HG03175 (cell line): ENCODE measurements around the gene ZNF609.
A peak's percentile ranks its signal among the peaks of the same experiment; 100 is the strongest.
"Not testable (repeated sequence)": the region's sequence is repeated elsewhere in the genome, so short reads cannot be mapped to it uniquely, and the experiment has no call there.

ENCODE experiments used
- ATAC-seq: cut with Tn5 transposase; IDR thresholded peaks from one replicate; pipeline ENCODE4 v1.9.1; 2021; ENCODE audit warnings: mild to moderate bottlenecking, moderate library complexity; ENCODE audit not compliant: unreplicated experiment

ZNF609 gene

DNA sequence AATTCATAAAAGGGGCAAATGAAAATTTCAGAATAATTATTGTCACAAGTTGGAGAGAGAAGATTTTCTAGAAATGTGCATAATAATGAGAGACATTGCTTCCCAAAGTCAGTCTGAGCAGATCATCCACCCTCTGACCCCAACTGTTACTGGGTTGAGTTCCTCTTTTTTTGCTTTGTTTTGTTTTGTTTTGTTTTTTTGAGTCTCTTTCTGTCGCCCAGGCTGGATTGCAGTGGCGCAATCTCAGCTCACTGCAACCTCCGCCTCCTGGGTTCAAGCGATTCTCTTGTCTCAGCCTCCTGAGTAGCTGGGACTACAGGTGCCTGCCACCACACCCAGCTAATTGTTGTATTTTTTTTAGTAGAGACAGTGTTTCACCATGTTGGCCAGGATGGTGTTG, 179.4 kb downstream of the ZNF609 start:
- not testable (repeated sequence) for ATAC-seq

DNA sequence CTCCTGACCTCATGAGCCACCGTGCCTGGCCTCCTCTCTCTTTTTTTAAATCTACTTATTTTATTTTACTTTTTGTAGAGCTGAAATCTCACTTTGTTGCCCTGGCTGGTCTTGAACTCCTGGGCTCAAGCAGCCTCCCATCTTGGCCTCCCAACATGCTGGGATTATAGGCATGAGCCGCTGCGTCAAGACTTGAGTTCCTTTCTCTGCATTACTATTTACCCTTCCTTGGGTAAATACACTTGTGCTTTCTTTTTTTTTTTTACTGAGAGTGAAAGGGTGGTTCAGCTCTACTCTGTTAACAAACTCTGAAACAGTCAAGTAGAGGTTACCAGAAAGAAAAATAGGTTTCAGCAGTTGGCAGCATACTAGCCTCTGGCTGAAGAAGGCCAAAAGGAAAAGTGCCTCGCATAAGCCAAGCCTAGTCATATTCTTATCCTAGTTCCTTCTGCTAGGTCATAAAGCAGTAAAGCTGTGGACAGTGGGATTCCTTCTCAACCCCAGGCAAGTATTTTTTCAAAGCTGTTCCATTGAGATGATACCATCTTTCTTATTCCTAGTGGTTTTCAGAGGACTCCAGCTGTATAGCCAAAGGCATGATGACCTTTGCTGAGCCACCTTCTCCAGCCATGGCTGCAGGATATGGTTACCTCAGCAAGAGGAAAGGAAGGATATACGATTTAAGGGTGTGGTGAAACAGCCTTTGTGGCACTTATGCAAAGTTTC, 179.9 kb downstream of the ZNF609 start:
- ATAC-seq: no peak

DNA sequence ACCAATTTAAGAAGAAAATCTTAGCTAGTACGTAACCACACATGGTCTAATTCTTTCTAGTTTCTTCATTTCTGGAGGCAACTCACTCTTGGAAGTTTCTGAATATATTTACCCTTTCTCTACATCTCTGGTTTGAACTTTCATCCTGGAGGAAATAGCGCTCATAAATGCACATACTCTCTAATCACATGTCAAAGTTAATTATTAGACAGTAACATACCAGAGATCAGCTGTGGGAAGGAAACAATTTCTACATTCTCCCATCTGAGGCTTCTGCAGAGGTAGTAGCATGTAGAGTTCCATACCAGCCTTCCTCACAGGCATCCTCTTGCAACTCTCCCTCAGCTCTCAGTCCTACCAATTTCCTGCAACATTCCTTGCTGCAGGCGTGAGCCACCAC, 182.5 kb downstream of the ZNF609 start:
- no peak for ATAC-seq

DNA sequence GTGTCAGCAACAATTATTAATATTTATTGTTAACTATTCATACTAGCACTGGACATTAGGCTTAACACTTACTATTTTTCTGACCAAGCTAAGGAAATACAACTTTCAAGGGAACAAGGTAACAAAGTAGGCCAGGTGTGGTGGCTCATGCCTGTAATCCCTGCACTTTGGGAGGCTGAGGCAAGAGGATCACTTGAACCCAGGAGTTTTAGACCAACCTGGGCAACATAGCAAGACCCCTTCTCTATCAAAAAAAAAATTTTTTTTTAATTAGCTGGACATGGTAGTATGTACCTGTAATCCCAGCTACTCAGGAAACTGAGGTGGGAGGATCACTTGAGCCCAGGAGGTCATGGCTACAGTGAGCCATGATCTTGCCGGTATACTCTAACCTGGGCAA, 183.3 kb downstream of the ZNF609 start:
- no peak for ATAC-seq

DNA sequence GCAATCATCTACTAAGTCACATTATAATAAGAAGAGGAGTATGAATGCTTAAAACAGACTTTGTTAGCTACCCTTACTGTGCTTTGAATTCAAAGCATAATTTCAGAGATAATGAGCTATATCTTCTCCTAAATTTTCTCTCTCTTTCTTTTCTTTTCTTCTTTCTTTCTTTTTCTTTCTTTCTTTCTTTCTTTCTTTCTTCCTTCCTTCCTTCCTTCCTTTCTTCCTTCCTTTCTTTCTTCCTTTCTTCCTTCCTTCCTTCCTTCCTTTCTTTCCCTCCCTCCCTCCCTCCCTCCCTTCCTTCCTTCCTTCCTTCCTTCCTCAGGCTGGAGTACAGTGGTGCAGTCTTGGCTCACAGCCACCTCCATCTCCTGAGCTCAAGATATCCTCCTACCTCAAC, 184.4 kb downstream of the ZNF609 start:
- not testable (repeated sequence) for ATAC-seq

DNA sequence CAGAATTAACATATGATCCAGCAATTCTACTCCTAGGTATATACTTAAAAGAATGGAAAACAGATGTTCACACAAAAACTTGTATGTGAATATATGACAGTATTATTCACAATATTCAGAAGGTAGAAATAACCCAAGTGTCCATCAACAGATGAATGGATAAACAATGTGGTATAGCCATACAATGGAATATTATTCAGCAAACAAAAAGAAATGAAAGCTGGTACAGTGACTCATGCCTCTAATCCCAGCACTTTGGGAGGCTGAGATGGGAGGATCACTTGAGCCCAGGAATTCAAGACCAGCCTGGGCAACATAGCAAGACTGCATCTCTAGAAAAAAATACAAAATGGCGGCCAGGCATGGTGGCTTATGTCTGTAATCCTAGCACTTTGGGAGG, 185.6 kb downstream of the ZNF609 start:
- ATAC-seq: no peak

DNA sequence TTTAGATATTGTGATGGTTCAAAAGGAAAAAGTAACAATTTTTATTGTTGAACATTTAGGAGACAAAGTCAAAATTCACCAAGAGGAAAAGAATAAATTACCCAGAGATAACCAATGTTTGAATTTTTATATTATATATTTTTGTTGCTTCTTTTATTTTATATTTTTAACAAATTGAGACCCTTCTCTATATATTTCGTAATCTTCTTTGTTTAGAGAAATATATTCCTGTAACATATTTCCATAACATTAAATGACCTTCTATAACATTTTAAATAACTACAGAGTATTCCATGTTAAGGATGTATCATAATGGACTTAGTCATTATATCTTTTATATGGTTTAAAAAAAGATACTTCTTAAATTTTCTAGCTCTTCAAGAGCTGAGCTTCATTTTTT, 187.0 kb downstream of the ZNF609 start:
- no peak for ATAC-seq

DNA sequence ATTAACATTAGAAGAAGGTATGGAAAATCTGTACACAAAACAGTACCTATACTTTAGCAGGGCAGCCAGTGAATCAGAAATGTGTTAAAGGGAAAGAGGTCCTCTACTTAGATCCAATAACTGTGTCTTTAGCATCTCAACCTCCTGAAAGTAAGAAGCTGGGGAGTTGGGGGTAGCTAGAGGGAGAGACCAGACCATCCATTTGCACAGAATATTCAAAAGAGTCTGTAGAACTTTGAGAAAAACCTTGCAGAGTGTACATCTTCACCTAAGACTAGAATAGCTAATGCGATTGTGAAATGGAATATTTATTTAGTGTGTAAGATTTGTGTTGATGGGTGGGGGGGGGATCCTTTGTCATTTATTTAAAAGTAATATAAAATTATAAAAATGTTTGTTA, 190.2 kb downstream of the ZNF609 start:
- no peak for ATAC-seq

DNA sequence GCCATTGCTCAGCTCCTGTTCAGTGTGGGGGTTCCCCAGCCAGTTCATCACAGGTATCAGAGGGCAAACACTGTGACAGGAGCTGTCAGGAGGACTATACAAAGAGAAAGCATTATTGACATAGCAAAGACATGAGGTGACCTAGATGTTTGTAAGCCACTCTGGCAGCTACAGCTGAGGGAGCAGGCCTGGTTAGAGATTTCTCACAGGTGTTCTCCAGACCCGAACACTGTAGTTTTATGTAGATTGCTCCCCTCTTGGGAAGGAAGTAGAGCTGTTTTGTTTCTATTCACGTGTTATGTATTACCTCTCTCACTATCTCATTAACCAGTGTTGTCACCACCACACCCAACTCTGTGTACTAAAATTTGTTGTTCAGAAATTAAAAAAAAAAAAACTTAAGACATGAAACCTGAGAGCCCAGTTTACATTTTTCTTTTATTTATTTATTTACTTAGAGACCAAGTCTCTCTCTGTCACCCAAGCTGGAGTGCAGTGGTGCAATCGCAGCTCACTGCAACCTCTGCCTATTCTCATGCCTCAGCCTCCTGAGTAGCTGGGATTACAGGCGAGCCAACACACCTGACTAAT, 191.3 kb downstream of the ZNF609 start:
- ATAC-seq: peak; percentile 85

DNA sequence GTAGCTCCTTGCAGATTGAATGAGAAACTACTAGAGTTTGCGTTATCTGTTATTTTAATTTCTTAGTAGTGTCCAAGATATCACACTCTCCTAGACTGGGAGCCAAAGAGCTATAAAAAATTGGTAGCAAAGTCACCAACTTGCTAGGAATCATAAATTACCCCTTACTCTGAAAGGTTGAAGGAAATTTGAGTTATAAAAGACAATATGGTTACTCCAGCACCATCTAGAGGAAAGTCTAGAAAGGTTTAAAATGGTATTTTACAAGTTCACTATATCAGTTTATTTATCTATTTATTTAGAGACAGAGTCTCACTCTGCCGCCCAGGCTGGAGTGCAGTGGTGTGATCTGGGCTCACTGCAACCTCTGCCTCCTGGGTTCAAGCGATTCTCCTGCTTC, 193.4 kb downstream of the ZNF609 start:
- ATAC-seq: no peak

DNA sequence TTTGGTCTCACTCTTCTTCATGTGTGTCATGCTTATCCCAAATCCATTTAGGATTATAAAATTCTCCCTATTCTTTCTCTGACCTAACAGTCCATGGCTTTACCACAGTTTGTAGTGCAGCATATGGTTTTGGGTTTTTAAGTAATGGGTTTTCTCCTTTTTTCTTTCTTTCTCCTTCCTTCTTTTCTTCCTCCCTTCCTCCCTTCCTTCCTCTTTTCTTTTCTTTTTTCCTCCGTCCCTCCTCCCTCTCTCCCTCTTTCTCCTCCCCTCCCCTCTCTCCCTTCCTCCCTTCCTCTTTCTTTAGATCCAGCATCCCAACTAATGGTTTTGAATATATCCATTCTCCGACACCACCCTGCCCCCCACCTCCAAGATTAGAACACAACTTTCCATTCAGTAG, 196.1 kb downstream of the ZNF609 start:
- no peak for ATAC-seq

DNA sequence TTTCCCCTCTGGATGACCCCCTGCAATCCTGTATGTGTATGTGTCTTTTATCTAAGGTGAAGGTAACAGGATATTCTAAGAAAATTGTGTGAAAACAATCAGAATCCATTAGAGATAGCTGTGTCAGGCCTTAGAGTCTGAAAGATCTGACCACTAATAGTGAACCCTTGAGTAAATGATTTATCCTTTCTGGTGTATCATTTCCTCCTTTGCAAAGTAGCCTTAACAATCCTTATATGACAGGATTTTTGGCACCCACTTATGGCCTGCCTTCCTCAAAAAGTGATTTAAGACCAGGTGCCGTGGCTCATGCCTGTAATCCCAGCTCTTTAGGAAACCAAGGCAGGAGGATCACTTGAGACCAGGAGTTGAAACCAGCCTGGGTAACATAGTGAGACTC, 204.8 kb downstream of the ZNF609 start:
- peak; percentile 79 for ATAC-seq

DNA sequence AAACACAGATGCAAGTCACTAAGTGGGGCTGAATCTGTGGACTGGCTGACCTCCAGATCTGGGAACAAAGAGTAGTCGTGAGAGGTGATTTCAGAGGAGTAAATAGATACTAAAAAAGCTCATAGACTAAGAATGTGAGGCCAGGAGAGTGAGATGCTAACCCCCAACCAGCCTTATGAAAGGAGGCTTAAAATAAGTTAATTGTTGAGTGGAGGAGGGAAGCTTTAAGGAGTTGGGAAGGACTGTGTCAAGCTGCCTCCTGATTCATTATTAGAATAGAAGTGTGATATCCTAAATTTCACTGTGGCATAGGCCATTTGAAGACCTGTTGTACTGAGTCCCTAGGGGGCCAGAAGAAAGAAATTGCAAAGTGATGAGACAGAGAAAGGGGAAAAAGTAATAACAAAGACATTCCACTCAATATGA, 207.4 kb downstream of the ZNF609 start:
- ATAC-seq: no peak

DNA sequence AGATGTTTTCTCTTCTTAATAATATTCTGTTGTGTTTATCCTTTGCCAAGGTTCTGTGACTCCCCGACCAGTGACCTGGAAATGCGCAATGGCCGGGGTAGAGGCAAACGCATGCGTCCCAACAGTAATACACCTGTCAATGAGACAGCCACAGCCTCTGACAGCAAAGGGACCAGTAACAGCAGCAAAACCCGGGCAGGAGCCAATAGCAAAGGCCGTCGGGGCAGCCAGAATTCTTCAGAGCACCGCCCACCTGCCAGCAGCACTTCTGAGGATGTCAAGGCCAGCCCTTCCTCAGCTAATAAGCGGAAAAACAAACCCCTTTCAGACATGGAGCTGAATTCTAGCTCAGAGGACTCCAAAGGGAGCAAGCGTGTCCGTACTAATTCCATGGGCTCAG, 213.5 kb downstream of the ZNF609 start:
- no peak for ATAC-seq

DNA sequence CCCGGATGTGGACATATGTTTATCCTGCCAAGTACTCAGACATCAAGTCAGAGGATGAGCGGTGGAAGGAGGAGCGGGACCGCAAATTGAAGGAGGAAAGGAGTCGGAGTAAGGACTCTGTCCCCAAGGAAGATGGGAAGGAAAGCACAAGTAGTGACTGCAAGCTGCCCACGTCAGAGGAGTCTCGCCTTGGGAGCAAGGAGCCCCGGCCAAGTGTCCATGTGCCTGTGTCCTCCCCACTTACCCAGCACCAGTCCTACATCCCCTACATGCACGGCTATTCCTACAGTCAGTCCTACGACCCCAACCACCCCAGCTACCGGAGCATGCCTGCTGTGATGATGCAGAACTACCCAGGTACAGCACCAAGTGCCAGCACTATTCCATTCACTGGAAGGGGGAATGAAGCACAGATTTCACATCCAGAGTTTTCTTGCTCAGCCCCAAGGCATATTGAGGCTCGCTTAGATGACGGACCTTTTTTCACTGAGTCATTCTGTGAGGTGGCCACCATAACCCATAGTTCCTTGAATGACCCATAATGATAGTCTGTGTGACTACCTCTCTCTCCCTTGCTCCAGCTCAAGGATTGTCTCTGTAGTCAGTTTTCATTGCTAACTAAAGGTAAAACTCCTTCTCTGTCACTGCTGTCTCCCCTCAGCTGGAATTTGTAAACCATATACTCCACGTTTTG, 217.9 kb downstream of the ZNF609 start:
- no peak for ATAC-seq

DNA sequence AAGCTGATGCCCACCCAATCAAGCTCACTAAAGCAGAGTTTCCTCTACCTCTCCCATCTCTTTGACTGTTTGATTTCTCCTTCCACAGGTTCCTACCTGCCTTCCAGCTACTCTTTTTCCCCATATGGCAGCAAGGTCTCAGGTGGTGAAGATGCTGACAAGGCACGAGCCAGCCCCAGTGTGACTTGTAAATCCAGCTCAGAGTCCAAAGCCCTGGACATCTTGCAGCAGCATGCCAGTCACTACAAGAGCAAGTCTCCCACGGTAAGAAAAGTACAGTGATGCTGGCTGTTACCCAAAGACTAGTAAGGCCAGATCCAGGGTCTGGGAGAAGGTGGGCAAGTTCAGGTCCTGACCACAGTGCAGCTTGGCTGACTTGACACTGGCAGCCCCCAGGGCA, 219.7 kb downstream of the ZNF609 start:
- ATAC-seq: no peak

DNA sequence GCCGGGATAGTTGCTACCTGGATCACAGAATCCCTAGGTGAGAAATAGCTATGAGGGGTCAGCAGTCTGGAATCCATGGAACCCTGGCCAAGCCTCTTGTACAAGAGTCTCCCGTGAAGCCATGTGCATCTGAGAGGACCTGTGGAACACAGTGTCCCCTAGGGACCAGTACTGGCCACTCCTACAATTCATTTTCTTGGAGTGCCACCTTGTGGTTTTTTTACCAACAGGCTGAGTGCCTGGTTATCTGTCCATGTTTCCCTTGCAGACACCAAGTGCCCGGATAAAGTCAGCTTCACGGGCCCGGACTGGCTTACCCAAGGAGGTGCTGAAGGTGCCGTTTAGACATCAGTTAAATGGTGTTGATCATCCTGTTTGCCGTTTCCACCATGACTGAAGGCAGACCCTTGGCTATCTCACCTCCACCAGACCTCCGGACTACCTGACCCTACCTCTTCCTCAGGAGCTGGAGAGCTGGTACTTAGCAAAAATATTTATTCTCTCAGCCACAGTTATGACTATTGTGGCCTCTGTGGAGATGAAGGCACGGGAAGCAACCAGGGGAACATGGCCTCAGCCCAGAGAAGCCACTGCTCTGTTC, 221.1 kb downstream of the ZNF609 start:
- no peak for ATAC-seq

DNA sequence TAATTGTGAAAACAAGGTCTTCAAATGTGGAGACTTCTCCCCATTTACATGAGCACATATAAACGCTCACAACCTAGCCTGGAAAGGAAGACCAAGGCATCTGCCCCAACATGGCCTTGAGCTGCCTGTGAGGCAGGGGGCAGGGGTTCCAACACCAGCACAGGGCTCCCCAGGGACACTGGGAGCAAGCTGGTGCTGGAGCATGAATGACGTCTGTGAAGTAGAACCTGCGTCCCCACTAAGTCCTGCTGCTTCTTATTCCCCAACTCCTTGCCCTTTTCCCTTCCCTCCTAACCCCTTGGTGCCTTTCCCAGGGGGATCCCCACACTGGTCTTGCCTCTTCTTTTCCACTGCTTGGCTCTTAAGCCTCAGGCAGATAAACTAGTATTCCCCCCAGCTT, 221.9 kb downstream of the ZNF609 start:
- ATAC-seq: no peak

DNA sequence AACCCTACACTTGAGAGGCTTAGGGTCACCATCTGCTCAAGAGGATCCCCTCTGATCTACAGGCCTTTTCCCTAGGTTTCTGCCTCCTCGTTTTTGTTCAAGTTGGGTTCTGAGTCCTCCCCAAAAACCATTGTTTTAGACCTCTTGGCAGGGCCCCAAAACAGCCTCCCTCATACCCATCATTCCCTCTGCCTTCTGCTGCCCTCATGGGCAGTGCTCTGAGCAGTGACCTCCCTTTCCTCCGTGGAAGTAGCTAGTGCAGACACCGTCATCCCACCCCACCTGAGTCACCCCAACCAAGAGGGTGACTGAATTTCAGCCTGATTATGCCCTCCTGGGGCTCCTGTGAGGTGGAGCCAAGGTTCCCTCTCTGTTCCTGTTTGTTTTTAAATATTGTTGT, 223.0 kb downstream of the ZNF609 start:
- no peak for ATAC-seq

DNA sequence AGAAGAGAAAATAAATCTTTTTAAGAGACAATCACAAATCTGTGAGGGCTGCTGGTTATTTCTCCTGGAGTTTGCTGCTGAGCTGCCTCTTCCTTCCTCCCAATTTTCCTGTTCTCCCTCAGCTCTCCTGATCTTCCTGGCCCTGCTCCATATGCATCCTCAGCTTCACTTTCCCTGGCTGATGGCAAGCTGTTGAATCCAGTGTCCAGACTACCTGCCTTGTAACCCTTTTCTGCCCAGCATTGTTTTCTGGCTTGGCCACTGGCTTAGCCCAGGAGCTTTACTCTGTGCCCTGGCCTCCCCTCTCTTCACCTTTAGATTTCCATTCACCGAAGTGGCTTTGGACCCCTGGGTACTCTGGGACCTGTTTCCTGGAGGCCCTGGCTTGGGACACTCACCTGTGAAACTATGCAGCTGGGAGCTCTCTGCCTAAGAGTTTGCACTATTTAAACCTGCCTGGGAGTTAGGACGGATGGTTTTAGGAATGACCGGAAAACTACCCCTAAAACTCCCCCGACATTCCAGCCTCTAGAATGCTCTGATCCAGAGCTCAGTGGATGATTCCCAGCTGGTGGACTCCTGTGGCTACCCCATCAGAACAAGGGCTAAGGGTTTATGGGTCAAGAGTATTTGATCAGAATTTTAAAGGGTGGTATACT, 225.0 kb downstream of the ZNF609 start:
- no peak for ATAC-seq

DNA sequence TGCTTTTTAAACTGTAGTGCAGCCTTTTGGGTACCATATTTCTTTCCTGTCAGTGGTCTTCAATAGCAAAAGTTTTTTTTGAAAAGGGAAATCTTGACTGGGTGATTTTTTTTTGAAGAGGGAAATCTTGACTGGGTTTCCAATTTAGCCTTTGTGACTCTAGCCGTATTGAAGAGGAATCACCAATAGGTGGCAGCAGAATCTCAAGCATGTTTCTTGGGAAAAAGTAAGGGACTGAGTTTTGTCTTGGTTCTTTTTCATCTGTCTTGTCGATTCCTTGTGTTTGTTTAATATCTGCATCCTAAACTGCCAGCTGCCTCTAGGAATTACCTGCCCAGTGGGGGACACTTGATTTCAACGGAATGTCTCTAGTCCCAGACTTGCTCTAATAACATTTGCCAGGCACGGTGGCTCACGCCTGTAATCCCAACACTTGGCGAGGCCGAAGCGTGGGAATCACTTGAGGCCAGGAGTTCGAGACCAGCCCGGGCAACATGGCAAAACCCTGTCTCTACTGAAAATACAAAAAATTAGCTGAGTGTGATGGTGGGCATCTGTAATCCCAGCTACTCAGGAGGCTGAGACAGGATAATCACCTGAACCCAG, 225.9 kb downstream of the ZNF609 start:
- no peak for ATAC-seq
